Measurements from ENCODE around the gene SLC25A41.

GRCh38 chr19:6376512-6377190 is 56.9 kb downstream of the SLC25A41 start:
- TF ChIP-seq CTCF (IDR thresholded peaks at IDR 0.05; ENCODE audit: low read depth, low read length) = no peak
- no peak for TF ChIP-seq POLR2A (IDR thresholded peaks at IDR 0.05; ENCODE audit: extremely low read depth, insufficient read length)

Data from NB4 (cell line).